AML-193 (cell line): ENCODE measurements around the gene TSPAN12.

Experiments
- DNase-seq, 2 experiments: peaks; one replicate each; lab custom pipeline; 2025; lab: John Stamatoyannopoulos, UW

Gene TSPAN12

DNA sequence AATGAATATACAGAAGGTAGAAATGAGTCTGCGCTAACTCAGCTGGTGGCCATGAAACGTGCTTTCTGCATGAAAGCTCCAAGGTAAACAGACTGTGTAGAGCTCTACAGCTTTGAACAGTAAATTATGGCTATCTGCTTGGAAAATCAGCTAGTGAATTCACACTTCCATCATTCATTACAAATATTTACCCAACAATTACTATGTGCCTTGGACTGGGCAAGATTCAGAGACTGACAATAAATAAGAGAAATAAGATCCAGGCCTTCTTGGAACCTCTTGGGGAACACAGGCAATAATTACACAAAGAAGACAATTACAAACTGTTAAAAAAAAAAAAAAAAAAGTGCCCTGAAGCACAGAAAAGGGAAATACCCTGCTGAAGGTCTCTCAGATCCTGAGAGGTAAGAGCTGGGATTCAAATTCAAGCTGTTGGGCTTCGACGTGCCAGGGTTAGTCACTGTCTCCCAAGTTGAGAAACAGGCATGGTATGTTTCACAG is 15.8 kb downstream of the TSPAN12 start:
- DNase-seq: no peak

DNA sequence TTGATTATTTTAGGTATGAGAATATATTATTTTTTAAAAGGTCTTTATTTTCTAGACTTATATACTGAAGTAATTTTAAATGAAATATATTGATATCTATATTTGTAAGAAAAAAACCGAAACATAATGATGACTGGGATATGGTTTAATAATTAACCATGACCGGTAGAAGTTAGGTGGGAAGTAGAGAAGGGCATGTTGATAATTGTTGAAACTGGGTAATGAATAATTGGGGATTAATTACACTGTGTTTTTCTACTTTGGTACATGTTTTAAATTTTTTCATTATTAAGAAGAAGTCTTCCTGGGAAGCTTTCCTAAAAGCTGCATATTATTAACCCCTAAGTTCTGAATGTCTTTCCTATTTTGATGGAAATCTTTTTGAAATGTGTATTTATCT is 16.3 kb downstream of the TSPAN12 start:
- DNase-seq: no peak

DNA sequence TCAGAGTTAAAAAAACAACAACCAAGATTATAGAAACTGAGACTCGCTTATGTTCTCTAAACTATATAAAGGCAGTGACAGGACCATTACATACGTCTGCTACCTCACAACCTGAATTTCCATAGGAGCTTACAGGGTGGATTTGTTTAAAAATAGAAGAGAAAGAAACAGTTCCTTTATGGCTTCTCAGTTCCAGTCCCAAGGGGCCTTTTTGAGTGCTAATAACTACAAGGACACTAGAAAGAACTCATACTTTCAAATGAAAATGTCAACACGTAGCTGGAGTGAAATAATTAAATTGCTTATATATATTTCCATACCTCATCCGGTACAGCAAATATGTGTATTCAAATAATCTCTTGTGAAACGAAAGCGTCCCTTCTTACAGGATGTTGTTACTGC is 19.7 kb downstream of the TSPAN12 start:
- DNase-seq: no peak

DNA sequence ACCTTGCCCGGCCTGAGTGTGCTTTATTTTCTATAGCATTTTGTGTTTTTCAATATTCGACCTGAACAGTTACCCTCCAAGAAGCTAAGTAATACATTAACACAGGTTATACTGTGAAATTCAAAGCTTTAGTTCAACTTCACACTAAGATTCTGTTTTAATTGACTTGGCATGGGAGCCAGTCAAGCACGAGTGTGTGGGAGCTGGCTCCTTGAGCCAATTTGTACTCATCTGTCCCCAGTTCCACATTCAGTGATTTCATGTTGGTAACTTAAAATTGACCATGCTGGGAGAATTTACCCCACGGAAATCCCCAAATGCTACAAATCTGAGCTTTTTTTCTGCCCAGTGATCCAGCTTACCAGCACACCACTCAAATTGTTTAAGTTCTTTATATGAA is 20.3 kb downstream of the TSPAN12 start:
- DNase-seq: no peak

DNA sequence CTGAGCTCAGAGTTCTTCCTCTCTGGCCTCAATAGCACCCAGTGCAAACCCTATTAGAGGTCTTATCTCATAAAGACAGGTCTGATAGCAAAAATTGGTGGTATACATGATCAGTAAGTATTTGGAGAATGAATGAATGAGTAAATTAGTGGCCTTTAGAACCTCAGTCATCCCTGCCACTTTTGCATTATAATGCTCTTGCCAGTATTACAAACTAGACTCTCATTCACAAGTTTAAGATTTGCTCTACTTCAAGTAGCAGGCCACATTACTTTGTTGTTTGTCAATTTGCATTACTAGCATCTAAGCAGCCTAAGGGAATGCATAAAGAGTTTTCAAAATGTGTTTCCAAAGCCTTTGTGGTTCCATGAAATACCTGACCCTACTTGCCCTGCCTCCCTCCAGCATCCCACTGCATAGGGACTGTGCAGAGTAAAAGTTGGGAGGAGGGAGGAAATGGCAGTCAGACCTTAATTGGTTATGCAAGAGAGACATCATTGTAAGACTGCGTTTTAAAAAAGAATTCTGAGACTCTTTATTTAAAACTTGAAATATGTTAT is 21.3 kb downstream of the TSPAN12 start:
- DNase-seq: no peak

DNA sequence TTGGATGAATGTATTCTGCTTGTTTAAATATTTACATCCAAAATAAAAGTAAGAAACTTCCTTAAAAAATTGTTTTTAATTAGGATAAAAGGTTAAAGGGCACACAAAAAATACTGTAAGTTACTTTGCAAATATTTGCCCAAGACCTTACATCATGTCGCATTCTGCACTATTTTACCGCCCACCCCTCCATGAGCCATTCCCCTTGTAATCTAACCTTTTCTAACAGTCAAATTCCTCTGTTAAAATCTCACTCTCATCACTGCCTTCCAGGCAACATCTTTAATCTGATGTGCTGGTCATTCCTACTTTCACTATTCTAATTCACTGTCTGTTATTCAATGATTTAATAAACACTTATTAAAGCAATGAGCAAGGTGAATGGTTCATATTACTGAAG is 23.2 kb downstream of the TSPAN12 start:
- DNase-seq: no peak

DNA sequence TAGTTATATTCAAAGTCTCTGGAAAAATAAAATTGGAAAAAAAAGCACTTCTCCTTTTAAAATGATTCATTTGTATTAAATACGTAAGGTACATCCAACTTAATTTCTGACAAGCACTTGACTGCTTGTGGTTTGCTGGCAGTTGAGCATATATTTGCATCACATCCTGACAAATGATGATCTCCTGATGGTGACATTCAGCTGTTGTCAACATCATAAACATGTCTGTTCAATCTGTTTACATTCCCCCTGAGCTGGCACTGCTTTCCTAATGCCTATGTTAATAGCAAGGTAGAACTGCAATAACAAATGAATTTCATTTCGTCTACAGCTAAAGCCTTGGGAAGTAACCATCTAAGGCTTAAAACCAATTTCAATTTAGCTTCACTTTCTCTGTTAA is 24.4 kb downstream of the TSPAN12 start:
- no peak for DNase-seq

DNA sequence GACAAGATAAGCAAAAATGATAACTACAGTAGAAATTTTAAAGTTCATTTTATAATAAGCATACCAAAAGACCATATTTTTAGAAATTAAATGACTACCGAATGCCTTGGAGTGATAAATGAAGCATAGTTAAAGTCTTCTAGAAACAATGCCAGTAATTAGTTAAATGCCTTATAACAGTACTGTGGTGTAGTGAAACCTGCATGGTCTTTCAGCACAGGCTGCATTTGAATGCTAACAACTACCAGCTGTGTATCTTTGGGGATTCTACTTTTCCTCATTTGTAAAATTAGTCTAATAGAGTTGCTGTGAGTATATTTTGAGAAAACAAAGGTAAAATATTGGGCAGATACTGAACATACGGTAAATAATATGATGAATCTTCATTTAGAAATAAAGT is 25.1 kb downstream of the TSPAN12 start:
- no peak for DNase-seq

DNA sequence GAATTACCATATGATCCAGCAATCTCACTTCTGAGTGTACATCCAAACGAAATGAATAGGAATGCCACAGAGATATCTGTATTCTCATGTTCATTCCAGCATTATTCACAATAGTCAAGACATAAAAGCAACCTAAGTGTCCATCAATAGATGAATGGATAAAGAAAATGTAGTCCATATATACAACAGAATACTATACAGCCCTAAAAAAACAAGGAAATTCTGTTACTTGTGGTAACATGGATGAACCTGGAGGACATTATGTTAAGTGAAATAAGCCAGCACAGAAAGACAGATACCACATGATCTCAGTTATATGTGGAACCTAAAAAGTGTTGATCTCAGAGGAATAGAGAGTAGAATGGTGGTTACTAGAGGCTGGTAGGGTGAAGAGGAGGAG is 26.7 kb downstream of the TSPAN12 start:
- DNase-seq: no peak

DNA sequence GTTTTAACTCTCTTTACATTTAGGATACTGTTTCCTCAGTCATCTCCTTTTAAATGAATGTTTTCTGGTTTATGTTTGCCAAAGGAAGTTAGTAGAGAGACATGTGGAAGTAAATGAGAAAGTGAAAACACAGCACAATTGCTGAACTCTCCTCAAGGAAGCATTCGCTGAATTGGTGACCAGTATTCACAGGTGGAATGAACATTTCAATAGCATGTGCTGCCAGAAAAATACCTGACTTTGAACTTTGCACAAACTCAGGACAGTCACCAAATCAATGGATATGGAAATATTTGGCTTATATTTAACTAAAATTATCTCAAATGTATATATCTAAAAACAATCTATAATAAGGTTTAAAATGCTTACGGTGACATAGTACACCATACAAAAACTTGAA is 28.5 kb downstream of the TSPAN12 start:
- DNase-seq: no peak

DNA sequence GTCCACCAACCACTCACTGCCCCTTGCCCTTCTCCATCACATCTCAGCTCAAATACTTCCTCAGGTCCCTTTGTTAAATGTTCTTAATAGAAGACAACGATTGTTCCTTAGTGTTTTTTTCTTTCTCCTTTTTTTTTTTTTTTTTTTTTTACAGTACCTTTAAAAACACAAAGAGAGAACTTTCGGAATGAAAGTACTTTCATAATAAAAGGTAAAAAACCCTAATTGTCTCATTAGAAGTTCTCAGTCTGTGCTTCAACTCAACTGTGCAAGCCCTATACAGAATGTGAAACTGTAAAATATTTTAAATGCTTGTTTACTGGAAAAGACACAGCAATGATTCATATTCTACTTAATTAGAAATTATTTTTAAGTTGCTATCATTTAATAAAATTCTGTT is 29.4 kb downstream of the TSPAN12 start:
- DNase-seq: no peak

DNA sequence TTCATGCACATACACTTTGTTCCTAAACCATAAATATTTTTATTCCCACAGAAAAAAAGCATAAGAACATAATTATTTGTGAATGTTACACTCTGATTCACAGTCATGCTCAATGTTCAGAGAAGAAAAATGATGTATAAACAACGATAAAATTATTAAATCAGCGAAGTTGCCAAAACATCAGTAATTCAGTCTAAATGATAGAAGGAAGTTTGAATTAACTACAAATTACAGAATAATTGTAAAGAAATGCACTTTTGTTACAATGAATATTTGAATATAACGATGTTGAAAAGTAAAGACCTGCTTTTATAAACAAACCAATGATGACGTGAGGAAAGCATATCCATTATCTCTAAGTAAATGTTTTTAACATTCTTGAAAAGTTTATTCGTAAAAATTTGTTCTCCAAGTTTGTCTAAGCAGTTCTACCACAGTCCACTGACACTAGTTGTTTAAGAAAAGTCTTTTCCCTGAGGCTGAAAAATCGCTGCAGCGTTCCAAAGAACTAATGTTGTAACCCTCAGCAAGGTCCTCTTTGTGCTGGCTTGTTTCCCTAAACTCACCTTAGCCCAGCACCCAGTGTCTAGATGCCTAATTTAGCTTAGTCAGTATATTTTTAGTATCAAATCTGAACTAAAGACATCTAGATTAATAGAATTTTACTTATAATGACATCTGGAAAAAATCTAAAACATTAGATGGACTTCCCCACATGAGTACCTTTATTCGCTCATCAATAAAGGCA is 30.4 kb downstream of the TSPAN12 start:
- no peak for DNase-seq

DNA sequence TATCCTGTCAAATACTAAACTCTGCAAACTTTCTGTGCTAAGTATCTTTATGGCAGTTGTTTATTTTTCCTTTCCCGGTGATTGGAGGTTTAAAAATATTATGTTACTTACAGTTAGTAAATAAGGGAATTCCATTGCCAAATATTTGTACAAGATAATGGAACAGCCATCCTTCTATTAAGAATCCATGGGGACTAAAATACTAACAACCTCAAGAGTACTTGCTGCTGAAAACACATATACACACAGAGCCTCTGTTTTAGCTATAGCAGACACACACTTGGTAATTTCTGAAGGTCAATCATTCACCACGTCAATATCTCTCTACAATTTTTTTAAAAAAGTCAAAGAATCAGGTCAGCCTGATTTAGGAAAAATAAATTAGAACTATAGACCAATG is 32.4 kb downstream of the TSPAN12 start:
- DNase-seq: no peak

DNA sequence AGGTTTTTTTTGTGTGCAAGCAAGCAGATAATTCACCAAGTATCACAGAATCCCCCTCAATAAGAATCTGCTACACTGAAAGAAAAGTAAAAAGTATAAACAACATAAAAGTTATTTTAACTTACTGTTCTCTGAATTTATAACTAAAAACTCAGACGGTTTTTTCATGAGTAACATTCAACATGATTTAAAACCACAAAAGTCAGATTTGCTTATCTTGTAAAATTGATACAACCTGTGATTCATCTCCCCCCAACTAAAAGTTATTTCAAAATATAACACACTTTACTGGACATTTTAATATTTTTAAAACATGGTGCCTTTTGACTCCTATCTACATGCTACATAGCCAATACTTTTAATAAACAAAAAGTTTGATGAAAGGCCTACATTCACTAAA is 32.8 kb downstream of the TSPAN12 start:
- no peak for DNase-seq

DNA sequence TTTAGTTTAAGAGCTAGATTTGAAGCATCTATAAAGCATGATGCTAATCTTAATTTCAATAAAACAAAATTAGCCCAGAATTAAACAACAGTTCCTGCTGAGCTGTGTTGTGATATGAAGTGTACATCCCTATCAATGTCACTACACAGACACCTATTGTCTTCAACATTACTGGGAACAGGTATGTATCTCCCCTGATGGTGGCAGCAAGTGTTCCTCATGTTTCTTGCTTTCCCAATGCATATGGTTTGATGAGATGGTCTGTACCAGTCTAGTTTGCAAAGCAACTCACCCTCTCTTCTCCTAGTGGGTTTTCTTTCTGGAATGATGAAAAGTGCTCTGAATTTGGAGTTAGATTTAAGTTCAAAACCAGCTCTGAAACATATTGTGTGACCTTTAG is 38.1 kb downstream of the TSPAN12 start:
- no peak for DNase-seq

DNA sequence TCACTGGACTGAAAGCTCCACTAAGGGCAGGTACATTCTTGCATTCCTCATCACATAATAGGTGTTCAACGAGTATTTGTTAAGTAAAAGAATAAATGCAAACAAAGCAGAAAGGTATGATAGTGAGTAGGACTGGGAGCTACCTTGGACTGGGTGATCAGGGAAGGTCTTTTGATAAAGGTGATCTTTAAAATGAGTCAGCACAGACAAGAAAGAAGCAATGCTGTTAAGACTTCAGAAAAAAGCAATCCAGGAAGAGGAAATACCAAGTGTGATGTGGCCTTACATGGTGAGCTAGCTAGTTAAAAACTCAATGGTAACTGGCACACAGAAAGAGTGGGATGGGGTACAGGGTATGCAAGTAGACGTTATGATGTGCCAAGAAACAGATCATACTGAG is 40.1 kb downstream of the TSPAN12 start:
- no peak for DNase-seq

DNA sequence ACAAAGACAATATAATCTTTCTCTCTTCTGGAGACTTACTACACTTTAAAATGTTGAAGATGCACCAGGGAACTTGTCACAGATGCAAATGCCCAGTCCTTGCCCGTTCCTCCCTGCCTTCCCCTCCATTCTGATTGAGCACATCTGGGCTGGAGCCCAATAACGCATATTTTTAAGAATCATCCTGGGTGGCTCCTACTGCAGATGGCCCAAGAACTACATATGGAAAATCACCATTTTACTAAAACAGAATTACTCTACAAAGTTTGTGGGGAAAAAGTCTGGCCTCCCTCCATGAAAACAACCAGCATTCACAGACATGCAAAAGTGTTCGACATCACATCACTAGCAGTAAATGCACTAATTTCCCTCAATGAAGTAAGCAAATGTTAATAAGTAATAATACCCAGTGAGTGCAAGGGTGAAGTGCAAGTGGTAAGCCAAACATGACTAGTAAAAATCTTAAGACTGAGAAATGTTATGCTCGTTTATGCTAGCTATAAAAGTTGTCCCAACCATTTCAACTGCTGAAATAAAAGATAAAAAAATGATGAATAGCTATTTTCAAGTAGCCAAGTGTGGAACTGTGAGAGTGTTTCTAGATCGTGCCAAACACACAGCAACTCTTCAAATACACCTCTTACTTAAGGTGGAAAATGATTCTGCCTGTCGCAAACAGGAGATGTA is 43.5 kb downstream of the TSPAN12 start:
- no peak for DNase-seq

DNA sequence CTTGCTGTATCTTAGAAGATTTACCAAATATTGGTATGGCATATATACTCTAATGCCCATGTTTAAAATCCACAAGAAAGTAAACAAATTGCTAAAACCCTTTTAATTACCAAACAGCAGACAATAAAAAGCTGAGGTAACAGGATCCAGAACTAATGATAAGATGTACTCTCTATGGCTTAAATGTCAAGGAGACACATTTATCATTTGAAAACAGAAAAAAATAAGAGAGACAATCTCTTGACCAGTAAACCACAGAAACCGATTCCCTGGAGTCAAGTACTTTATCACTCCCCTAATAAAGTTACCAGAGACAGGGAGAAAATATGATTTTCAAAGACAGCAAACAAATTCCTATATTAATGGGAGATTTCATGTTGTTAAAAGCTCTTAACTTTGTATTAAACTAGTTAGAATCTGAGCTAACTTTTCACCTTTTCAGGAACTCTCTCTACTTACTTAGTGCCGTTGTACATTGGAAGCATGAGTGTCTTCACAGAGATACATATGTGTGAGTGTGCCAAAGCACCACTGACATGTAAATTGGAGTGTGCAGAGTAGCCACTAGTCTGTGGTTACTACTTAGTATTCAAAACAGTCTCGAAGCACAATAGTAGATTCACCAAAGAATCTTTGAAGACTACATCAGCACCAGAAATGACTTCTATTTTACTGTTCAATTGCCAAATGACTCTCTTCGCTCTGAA is 44.2 kb downstream of the TSPAN12 start:
- DNase-seq: no peak

DNA sequence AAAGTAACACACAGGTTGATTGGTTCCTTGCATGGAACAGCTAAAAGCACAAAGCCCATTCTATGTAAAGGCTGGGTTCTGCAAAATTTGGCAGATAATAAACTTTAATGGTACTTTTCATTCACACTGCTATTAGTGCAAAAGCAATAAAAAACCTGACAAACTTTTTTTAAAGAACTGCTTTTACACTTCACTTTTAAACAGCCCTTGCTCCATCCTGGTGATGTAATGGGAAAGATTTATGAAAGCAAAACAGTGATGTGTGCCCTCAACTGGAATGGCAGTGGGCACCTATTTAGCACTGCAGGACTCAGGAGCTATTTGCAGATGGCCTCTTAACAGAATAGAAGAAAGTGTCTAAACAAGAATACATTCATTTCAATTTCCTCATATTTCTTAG is 44.9 kb downstream of the TSPAN12 start:
- DNase-seq: no peak

DNA sequence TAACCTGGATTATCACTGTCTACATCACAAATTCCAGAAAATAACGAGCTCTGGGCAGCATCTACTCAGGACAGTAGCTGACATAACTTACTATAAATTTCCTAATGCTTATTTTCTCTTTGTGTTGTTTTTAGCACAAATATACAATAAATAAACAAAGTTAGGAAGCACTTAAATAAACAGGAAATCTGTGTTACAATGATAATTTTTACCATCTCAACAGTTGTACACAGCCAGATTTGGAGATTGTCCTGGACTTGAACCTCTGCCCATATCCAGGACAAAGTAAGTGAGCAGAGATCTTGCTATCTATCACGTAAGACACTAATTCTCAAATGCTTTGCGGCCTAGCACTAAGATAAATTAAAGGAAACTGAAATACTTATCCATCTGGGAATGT is 48.7 kb downstream of the TSPAN12 start:
- DNase-seq: no peak

DNA sequence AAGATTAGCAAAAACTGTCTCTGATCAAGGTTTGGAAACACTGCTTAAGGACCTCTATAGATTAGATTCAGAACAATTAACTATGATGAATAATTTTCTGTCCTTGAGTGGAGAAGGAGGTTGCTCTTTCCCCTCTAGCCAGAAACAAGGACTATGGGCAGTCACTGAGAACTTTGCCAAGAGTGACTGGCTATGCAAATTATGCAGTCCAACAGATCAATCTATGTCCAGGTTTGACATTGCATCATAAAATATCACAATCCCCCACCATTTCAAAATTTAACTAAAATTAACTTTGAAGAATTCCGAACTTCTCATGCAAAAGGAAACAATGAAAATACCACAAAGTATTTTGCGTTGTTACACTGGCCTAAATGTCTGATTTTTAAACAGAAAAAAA is 50.6 kb downstream of the TSPAN12 start:
- DNase-seq: no peak

DNA sequence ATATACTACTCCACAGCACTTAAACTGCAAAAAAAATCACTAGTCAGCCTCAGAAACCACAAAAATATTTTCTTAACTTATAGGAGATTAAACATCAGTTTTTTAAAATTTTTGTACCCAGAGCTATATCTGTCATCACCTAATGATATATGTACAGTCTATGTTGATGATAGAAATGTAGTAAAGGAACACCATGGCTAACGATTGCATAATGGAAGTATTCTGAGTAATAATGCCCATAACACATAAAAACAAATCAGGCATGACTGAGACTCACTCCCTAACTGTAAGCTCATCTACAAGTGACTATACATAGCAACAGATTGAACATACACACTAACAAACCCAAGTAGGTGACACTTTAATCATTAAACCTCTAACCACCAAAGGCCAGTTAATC is 51.3 kb downstream of the TSPAN12 start:
- DNase-seq: no peak
